Spleen (tissue), 13 donors: ENCODE results near the gene ITGAV. TPM values are rescaled to one million over a fixed set of nuclear protein-coding genes. Genes with fewer than 3 reads are reported as not detected.

Experiments used
- DNase-seq: peaks from one replicate; pipeline ENCODE4 v3.0.0-alpha.2; 2020
- H3K27ac ChIP-seq, 8 donors: fragments of 200-600 bp; sonication (generic) in 7 of 8; 1 replicate in 4 of 8; 2 replicates in 4 of 8; pipeline versions ENCODE4 v1.5.0 to v1.8.0; 2016 to 2021; ENCODE audit warnings: inconsistent platforms in 4 of 8, mild to moderate bottlenecking in 4 of 8, moderate library complexity in 1 of 8
- H3K27me3 ChIP-seq, 7 donors: fragments of 200-600 bp; sonication (generic) in 6 of 7; replicated peaks in 1 of 7; 1 replicate in 4 of 7; 2 replicates in 3 of 7; pipeline versions ENCODE4 v1.5.0 to v1.8.0; 2016 to 2021; ENCODE audit warnings: inconsistent platforms in 3 of 7, mild to moderate bottlenecking in 1 of 7
- H3K36me3 ChIP-seq, 6 donors: fragments of 200-600 bp; sonication (generic) in 5 of 6; 1 replicate in 4 of 6; 2 replicates in 2 of 6; pipeline versions ENCODE4 v1.5.0 to v1.8.0; 2016 to 2021; ENCODE audit warnings: inconsistent platforms in 2 of 6
- H3K4me1 ChIP-seq, 6 donors: fragments of 200-600 bp; sonication (generic) in 5 of 6; 1 replicate in 3 of 6; 2 replicates in 3 of 6; pipeline versions ENCODE4 v1.5.0 to v1.8.0; 2016 to 2021; ENCODE audit warnings: inconsistent platforms in 3 of 6
- H3K4me3 ChIP-seq, 8 donors: fragments of 200-600 bp; sonication (generic) in 7 of 8; 1 replicate in 4 of 8; 2 replicates in 4 of 8; pipeline versions ENCODE4 v1.5.0 to v1.8.0; 2016 to 2021; ENCODE audit warnings: inconsistent platforms in 4 of 8, mild to moderate bottlenecking in 4 of 8, moderate library complexity in 2 of 8
- H3K9me3 ChIP-seq, 8 donors: fragments of 200-600 bp; sonication (generic) in 7 of 8; 1 replicate in 4 of 8; 2 replicates in 4 of 8; pipeline versions ENCODE4 v1.5.0 to v1.8.0; 2016 to 2021; ENCODE audit warnings: inconsistent platforms in 4 of 8
- CTCF ChIP-seq, 11 experiments: fragments of 200-600 bp in 7 of 11; fragments of 450-650 bp in 4 of 11; sonication (generic) in 4 of 11; IDR thresholded peaks in 8 of 11; conservative IDR thresholded peaks in 3 of 11; 1 replicate in 7 of 11; 2 replicates in 4 of 11; pipeline versions ENCODE4 v1.4.0 to v1.8.0; 2016 to 2021; ENCODE audit warnings: antibody characterized with exemption in 11 of 11, inconsistent platforms in 4 of 11, mild to moderate bottlenecking in 1 of 11
- POLR2A ChIP-seq, 3 donors: fragments of 450-650 bp; IDR thresholded peaks; one replicate each; pipeline ENCODE4 v1.5.1; 2017; ENCODE audit warnings: antibody characterized with exemption in 3 of 3, mild to moderate bottlenecking in 1 of 3
- POLR2AphosphoS5 ChIP-seq, 3 donors: sonication (generic); formaldehyde crosslinking; IDR thresholded peaks; one replicate each; pipeline ENCODE4 v1.5.1; 2017; ENCODE audit warnings: antibody characterized with exemption in 3 of 3
- WGBS, 5 donors: extraction: QIAGEN DNeasy Blood & Tissue Kit in 3 of 5; methylation state at CpG; one replicate each; pipeline versions ENCODE4 v1.1.5 to v1.1.7; 2013 to 2018; 5-methylcytosine and 5-hydroxymethylcytosine counted together
- intact Hi-C: fragments of 100-400 bp; cut with DNase I; formaldehyde crosslinking; loops from one replicate; pipeline ENCODE4 v1.15.0; 2023; ENCODE audit warnings: low total_unique reads
- long read RNA-seq, 2 donors: transcript quantifications; one replicate each; lab custom pipeline, GENCODE V29; 2026
- polyA plus RNA-seq, 3 donors: library from polyadenylated mRNA; stranded (reverse); fragments of 200-250 nt; gene quantifications; one replicate each; pipeline ENCODE4 v1.2.1, GENCODE V29; 2013
- total RNA-seq, 7 donors: library from RNA; depleted of rRNA in 3 of 7; stranded (reverse); fragments of >200 nt in 3 of 7; fragmentation: NEBNext Ultra II Directional in 4 of 7; extraction: Animal tissue kit (Norgen Biotek cat#: 25700) in 4 of 7; gene quantifications; one replicate each; pipeline versions ENCODE4 v1.1.0 to v1.2.1, GENCODE V29; 2016 to 2021
- donor health status: healthy with polysubstance abuse.
- donor health status: DM: no; HTN: no; CAD: no; lungs with moderate emphysema.
- donor health status: DM: no; HTN: no; CAD: no.
- donor health status: Bipolar disorder and iron deficiency.
- donor health status: healthy.
- donor health status: DM: no; HTN: no; CAD: no.
- donor health status: DM: yes; HTN: yes; CAD: no.

ITGAV gene
- total RNA-seq (10 to 100 TPM; 51.1 to 85.4 (median 65.5) TPM), polyA plus RNA-seq (10 to 100 TPM in 1 of 3 donors, 1 to 10 TPM in 2; 5.6 to 10.3 (median 9.5) TPM)
- long read RNA-seq, donor 1, full-length matches to known transcripts = 2 of 2 reads
- long read RNA-seq, donor 1, partial matches to known transcripts = 0 of 2 reads
- long read RNA-seq, donor 1, other reads (novel, unspliced or antisense) = 0 of 2 reads
- long read RNA-seq, donor 2, full-length matches to known transcripts = 3 of 3 reads
- long read RNA-seq, donor 2, partial matches to known transcripts = 0 of 3 reads
- long read RNA-seq, donor 2, other reads (novel, unspliced or antisense) = 0 of 3 reads

GRCh38 chr2:186589612-186590349, at the start of gene ITGAV:
ITGAV (plus strand) TSS chr2:186590056; CDS start chr2:186590339, 283 bp downstream.
- 0 to 1% (median 0%) methylated on average over 14 to 71 of the region's 71 CpGs for WGBS, 5 donors
- no peaks in the 10 kb centered on the region for H3K27me3 ChIP-seq
- peak in 2 of 3 donors; percentile 81 to 89 for TF ChIP-seq POLR2A (IDR thresholded peaks at IDR 0.05)
- TF ChIP-seq POLR2AphosphoS5 (IDR thresholded peaks at IDR 0.05) = peak; percentile 94 to 98 (median 96)
- TF ChIP-seq CTCF (IDR thresholded peaks at IDR 0.05 in 8 of 11, conservative IDR thresholded peaks at IDR 0.05 in 3 of 11) = peak in 1 of 11 experiments; percentile 7
- H3K27ac ChIP-seq = peak within 1 kb of the TSS; percentile 84 to 97 (median 94)
- H3K36me3 ChIP-seq = no peaks in the 10 kb centered on the region
- no peaks in the 10 kb centered on the region for H3K9me3 ChIP-seq
- H3K4me1 ChIP-seq = peaks cover 20 to 57% (median 49%) of the 10 kb centered on the region in 6 donors
- intact Hi-C loops = loop anchor here (10.0 kb wide), 1 partner anchor 85 kb away; no protein-coding TSS in a partner anchor
- H3K4me3 ChIP-seq = peak within 1 kb of the TSS; percentile 74 to 95 (median 90)
- peak; percentile 97 for DNase-seq

- H3K27ac ChIP-seq = no peak overlapping the region
- no peaks in the 10 kb centered on the region for H3K36me3 ChIP-seq
- intact Hi-C loops = no loop called here
- peaks cover 0 to 21% (median 6%) of the 10 kb centered on the region in 6 donors for H3K4me1 ChIP-seq
- DNase-seq = no peak
- no peaks in the 10 kb centered on the region for H3K27me3 ChIP-seq
- WGBS, 5 donors = 76 to 89% (median 81%) methylated on average over 4 of the region's 4 CpGs
- no peak overlapping the region for H3K4me3 ChIP-seq
- TF ChIP-seq POLR2AphosphoS5 (IDR thresholded peaks at IDR 0.05) = no peak
- no peak for TF ChIP-seq CTCF (IDR thresholded peaks at IDR 0.05 in 8 of 11, conservative IDR thresholded peaks at IDR 0.05 in 3 of 11)
- TF ChIP-seq POLR2A (IDR thresholded peaks at IDR 0.05) = no peak
- H3K9me3 ChIP-seq = no peaks in the 10 kb centered on the region
These were observed 48.9 kb upstream of the ITGAV start for GRCh38 chr2:186540941-186541340.

GRCh38 chr2:186542002-186542401, 47.9 kb upstream of the ITGAV start:
- Histone ChIP-seq H3K4me1 (peaks cover 0 to 21% (median 6%) of the 10 kb centered on the region in 6 donors), H3K36me3 (no peaks in the 10 kb centered on the region)

More at GRCh38 chr2:186542002-186542401, 47.9 kb upstream of the ITGAV start:
- no peak for TF ChIP-seq POLR2A (IDR thresholded peaks at IDR 0.05)
- TF ChIP-seq POLR2AphosphoS5 (IDR thresholded peaks at IDR 0.05) = no peak
- TF ChIP-seq CTCF (IDR thresholded peaks at IDR 0.05 in 8 of 11, conservative IDR thresholded peaks at IDR 0.05 in 3 of 11) = no peak
- no peak for DNase-seq
- Histone ChIP-seq H3K27me3 (no peaks in the 10 kb centered on the region), H3K9me3 (no peaks in the 10 kb centered on the region), H3K27ac (no peak overlapping the region), H3K4me3 (no peak overlapping the region)
- intact Hi-C loops = no loop called here
- 81 to 90% (median 85%) methylated on average over 4 of the region's 4 CpGs for WGBS, 5 donors
